Left lobe of liver (tissue), 2 donors: ENCODE data around the gene TTLL4. TPM values are rescaled to one million over a fixed set of nuclear protein-coding genes. Genes with fewer than 3 reads are reported as not detected.

Experiments used
- ATAC-seq: fragments of 200-7000 bp; cut with Tn5 transposase; one replicate; pipeline ENCODE4 v1.9.1; 2020; ENCODE audit warnings: mild to moderate bottlenecking, moderate library complexity
- DNase-seq: peaks from one replicate; pipeline ENCODE4 v3.0.0-alpha.2; 2020; ENCODE audit warnings: low spot score
- total RNA-seq: library from RNA; stranded (reverse); gene quantifications from one replicate; pipeline ENCODE4 v1.2.1, GENCODE V29; 2021
- donor health status: DM: no; HTN: no; CAD: no; lungs with moderate emphysema.
- donor health status: DM: no; HTN: yes; CAD: no.

The TTLL4 gene
- total RNA-seq, 1 donor from 2014 or later: 7.4 TPM

DNA sequence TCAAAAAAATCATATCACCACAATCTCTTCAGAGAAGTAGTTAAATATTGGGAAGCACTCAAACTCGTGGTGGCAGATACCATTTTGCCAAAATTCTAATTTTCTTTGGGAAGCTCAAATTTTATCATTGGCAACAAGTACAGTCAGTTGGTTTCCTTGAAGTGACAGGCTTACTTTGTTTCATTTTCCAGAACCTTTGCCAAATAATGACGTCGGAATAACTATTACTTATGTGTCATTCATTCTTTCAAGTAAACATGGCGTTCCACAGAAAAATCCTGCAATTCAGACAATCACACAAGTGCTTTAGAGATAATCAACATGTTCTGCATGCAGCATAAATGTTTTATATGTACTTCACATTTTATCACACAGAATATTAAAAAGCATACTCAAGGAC lies 5.4 kb downstream of the TTLL4 start:
- ATAC-seq (no peak), DNase-seq (no peak)

GRCh38 chr2:218717262-218717661 lies 6.6 kb downstream of the TTLL4 start:
- no peak for DNase-seq
- ATAC-seq: no peak

GRCh38 chr2:218718058-218718457 lies 7.4 kb downstream of the TTLL4 start:
- ATAC-seq (no peak), DNase-seq (no peak)

DNA sequence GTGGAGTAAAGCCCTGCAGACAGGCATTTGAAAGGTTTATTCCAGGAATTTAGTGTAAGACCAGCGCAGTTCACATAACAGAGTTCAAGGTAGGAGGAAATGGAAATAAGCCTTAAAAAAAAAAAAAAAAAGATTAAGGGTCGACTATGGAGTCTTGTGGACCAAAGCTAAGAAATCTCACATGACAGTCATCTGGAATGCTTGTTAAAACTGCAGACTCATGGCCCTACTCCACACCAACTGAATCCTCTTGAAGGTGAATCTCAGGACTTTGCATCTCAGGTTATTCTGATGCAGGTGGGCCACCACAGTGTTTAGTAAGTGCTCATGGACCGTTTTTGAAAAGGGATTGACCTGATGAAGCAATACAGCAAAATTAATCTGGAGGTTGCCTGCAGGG lies 8.8 kb downstream of the TTLL4 start:
- no peak for ATAC-seq
- no peak for DNase-seq

- ATAC-seq (no peak), DNase-seq (no peak)
Measured at GRCh38 chr2:218720048-218721041, 9.7 kb downstream of the TTLL4 start.

GRCh38 chr2:218721488-218721887 lies 10.9 kb downstream of the TTLL4 start:
- DNase-seq (no peak), ATAC-seq (peak; percentile 24)

DNA sequence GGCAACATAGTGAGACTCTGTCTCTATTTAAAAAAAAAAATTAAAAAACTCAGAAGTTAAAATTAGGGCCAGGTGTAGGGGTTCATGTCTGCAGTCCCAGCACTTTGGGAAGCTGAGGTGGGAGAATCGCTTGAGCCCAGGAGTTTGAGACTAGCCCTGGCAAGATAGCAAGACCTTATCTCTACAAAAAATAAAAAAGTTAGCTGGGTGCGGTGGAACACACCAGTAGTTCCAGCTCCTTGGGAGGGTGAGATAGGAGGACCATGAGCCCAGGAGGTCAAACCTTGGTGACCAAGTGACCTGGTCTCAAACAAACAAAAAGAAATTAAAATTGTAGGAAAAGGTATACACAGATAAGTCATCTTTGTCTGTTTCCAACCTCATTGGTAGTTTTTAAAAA lies 11.3 kb downstream of the TTLL4 start:
- ATAC-seq (no peak), DNase-seq (no peak)

- DNase-seq (no peak), ATAC-seq (no peak)
Measured at GRCh38 chr2:218722419-218722818, 11.8 kb downstream of the TTLL4 start.

DNA sequence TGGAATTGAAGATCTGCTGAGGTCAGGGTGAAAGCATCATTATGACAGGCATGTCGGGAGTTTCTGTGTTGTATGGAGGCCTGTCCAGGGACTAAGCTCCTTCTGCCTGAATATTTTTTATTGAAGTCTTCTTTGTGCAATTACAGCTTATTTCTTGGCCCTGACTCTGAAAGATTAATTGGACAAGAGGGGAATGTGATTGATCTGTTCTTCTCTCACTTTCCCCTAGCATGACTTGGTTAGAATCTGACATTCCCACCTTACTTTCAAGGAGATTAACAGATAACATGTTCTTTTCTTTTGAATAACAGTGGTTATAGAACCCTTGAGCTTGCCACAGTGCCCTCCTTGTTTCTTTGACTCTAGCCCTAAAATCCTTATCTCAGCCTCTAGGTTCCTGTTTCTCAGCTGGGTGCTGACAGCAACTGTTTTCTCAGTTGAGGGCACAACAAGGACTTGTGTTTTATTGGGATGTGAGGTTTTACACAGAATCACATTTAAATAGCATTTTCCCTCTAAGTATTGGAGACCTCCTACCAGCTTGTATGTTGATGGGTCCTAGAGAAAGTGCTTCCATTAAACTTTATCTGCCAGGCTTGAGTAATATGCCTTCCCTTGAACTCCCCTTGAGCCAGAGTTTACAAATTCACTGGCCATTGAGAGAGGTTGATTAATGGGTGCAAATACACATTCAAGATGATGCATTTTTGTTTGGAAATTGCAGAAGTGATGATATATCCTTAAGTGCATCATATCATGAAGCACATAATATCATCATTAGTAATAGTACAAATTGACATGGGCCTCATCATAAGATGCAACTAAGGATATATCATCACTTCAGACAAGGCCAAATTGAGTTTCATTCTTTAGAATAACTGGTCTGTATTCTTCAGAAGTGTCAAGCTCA lies 12.5 kb downstream of the TTLL4 start:
- no peak for DNase-seq
- ATAC-seq: no peak

DNA sequence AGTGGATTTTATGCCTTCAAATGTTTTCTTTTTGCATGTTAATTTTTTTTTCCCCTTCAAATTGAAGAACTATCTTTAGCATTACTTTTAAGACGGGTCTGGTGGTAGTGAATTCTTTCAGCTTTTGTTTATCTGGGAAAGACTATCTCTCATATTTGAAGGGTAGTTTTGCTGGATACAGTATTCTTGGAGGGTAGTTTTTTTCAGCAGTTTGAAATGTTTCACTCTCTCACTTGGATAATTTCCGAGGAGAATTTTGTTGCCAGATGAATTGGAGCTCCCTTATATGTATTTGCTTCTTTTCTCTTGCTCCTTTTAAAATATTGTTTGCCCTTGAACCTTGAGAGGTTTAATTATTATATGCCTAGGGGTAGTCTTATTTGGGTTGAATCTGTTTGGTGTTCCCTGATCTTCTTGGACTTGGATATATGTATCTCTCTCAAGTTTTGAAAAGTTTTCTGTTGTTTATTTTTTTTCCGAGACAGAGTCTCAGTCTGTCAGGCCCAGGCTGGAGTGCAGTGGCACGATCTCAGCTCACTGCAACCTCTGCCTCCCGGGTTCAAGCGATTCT lies 15.5 kb downstream of the TTLL4 start:
- ATAC-seq: no peak
- DNase-seq: no peak

DNA sequence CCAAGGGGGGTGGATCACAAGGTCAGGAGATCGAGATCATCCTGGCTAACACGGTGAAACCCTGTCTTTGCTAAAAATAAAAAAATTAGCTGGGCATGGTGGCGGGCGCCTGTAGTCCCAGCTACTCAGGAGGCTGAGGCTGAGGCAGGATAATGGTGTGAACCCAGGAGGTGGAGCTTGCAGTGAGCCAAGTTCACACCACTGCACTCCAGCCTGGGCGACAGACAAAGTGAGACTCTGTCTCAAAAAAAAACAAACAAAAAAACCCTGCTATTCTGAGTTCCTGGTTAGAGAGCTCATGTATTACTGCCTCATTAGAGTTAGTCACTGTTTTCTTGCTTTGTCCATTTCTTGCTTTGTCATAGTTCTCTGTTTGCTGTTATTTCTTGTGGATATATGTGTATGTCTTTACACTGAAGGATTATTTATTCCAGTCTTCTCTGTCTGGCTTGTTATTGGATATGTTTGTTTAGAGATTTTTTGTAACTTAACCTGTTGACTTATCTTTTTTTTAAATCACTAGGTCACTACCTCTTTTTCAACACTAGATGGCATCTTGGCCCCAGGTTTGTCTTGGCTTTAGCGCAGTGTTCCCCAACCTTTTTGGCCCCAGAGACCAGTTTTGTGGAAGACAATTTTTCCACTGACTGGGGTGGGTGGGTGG lies 17.0 kb downstream of the TTLL4 start:
- ATAC-seq (peak; percentile 55), DNase-seq (no peak)

DNA sequence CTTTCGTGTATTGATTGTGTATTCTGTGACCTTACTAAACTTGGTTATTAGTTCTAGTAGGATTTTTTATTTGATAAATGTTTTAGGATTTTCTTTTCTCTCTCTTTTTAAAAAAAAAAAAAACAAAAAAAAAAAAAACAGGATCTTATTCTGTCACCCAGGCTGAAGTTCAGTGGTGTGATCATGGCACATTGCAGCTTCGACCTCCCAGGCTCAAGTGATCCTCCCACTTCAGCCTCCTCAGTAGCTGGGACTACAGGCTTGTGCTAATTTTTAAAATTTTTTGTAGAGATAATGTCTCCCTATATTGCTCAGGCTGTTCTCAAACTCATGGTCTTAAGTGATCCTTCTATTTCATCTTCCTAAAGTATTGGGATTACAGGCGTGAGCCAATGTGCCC lies 19.0 kb downstream of the TTLL4 start:
- DNase-seq (no peak), ATAC-seq (no peak)

DNA sequence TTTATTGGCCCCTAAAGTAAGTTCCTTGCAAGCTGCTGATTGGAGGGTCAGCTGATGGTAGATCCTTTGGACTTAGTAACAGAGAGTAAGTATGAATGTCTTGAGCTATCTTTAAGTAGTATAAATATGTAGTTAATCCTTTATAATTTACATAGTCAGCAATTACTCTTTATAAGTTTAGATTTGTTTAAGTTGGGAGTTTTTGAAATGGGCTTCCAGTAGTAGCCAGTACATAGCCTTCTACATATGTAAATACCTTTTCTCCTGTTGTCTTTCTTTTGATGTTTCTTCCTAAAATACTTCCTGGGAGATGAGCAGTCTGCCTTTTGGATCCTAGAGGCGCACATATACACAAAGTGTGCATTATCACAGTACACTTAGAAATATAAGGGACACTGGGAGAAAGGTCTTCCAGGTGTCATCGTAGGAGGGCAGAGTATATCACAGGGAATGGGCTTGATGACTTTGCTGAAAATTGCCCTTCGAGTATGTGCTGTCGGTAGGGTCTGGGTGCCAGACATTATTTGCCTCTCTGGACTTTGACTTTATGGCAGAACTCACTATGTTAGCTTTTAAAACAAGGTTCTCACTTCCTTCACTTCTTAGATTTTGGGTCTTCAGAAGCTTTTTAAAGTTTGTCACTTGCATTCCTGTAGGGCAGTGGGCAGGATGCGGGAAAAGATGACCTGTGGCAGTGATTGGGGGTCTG lies 21.6 kb downstream of the TTLL4 start:
- ATAC-seq (peak; percentile 67), DNase-seq (no peak)

GRCh38 chr2:218732761-218733158 lies 22.1 kb downstream of the TTLL4 start:
- ATAC-seq (peak; percentile 14), DNase-seq (no peak)

DNA sequence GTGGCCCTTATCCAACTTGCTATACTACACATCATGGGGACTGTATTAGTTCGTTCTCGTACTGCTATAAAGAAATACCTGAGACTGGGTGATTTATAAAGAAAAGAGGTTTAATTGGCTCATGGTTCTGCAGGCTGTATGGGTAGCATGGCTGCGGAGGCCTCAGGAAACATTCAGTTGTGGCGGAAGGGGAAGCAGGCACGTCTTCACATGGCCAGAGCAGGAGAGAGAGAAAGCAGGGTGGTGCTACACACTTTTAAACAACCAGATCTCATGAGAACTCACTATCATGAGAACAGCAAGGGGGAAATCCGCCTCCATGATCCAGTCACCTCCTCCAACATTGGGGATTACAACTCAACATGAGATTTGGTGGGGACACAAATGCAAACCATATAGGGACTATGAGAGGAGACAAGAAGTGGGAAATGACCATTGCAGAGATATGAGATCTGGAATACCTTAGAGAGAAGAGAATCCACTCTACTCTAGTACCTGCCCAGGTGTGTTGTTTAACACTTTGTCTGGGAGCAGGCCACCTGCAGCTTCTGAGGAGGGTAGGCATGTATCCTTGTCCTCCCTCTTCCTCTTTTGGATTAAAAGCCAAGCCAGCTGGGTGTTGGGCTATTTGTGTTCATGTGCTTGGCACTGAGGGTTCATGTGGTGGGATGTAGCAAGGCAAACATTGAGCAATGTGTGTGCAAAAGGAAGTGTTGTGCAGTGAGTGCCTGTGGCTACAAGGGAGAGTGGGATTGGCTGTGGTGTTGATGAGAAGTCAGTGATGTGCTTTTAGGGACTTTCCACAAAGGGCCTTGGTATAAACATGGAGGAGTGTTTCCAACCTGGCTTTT lies 22.8 kb downstream of the TTLL4 start:
- DNase-seq (peak; percentile 82), ATAC-seq (peak; percentile 67)

DNA sequence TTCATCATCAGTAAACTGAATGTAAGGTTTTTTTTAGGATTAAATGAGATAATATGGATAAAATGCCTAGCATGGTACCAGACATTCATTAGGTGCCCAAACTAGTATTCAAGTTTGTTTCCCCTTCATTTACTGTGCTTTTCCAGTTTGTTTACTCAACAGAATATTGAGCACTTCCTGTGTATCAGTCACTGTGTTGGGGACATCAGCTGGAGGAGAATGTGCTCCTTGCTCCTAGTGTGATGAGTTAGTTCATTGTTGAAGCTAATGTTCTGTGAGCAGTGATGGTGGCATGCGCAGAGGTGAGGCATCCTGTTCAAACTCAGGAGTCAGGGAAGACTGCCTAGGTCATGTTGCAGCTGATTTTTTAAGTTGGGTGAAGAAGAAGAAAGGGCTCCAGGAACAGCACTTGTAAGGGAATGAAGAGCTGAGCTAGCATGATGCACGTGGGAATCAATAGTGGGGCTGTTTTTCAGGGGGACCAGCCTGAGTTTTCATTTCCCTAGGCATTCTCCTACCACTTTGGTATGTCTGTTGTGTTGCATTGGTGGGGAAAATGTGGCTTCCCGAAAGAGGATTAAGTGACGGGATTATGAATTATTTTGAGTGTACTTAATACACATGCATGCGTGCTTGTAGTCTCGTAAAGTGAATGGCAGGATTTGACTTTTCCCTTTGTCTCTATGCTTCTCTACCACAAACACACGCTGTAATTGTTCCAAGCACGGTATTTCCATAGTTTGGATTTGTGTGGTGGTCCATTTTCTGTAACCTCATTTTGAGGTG lies 23.7 kb downstream of the TTLL4 start:
- ATAC-seq: no peak

GRCh38 chr2:218736531-218736930 lies 25.9 kb downstream of the TTLL4 start:
- no peak for DNase-seq
- no peak for ATAC-seq

More for the DNA sequence above, 23.7 kb downstream of the TTLL4 start:
- DNase-seq: no peak

DNA sequence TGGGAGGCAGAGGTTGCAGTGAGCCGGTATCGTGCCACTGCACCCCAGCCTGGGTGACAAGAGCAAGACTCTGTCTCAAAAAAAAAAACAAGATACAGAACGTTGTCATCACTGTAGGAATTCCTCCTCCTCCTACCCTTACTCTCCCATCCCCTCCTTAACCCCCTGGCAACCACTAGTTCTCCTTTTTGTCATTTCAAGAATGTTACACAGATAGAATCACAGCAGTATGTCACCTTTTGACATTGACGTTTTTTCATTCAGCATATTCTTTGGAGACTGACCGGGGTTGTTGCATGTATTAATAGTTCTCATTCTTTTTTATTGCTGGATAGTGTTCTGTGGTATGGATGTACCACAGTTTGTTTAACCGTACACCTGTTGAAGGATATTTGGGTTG lies 32.4 kb downstream of the TTLL4 start:
- no peak for ATAC-seq
- no peak for DNase-seq
